Hepatocyte (in vitro differentiated cells): ENCODE measurements around the gene IER3.

Experiments
- CTCF ChIP-seq: fragments of 200-600 bp; sonication (generic); IDR thresholded peaks from 2 replicates; pipeline ENCODE4 v1.5.1; 2016; ENCODE audit warnings: antibody characterized with exemption, mild to moderate bottlenecking; ENCODE audit not compliant: poor library complexity
- EZH2 ChIP-seq: fragments of 200-600 bp; sonication (generic); IDR thresholded peaks from 2 replicates; pipeline ENCODE4 v1.6.1; 2016; ENCODE audit warnings: antibody characterized with exemption, mild to moderate bottlenecking, borderline replicate concordance
- EZH2phosphoT487 ChIP-seq: fragments of 200-600 bp; sonication (generic); IDR thresholded peaks from one replicate; pipeline ENCODE4 v1.6.1; 2018; ENCODE audit warnings: antibody characterized with exemption, mild to moderate bottlenecking, low read depth, moderate library complexity; ENCODE audit not compliant: unreplicated experiment, severe bottlenecking

DNA sequence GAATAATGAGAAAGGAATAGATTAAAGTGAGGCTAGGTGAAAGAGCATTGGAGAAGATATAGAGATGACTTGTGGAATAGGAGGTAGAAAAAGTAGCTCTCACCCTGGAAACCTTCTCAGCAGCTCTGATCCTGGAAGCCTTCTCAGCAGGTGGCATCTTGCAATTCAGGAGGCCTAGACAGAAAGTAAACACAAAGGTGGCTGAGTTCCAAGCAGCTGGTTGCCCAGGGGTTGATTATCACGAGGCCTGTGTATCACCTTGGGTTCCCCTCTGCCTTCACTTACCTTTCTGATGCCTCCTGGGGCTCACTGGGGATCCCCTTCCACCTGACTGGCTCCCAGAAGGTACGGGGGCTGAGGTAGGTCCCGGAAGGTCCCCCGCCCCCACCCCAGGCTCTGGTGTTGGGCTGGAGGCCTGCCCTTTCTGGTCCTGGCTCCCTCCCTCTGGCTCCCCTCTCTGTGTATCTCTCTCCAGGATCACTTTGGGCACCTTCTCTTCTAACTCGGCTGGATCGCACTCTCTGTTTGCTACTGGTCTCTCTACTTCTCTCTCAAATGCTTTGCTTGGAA lies 37.0 kb downstream of the IER3 start:
- TF ChIP-seq CTCF (no peak), EZH2 (no peak), EZH2phosphoT487 (no peak)
